ENCODE data around the gene DGKI.

- no peak for TF ChIP-seq SUZ12 (IDR thresholded peaks at IDR 0.05)
- no peak for TF ChIP-seq BHLHE40 (IDR thresholded peaks at IDR 0.05; ENCODE audit: borderline replicate concordance)
- TF ChIP-seq FOXM1 (IDR thresholded peaks at IDR 0.05; ENCODE audit: borderline replicate concordance) = no peak
- TF ChIP-seq FOXK2 (IDR thresholded peaks at IDR 0.05) = no peak
- no peak for TF ChIP-seq SP1 (IDR thresholded peaks at IDR 0.05)
- TF ChIP-seq L3MBTL2 (conservative IDR thresholded peaks at IDR 0.05) = no peak
- no peak for TF ChIP-seq PKNOX1 (IDR thresholded peaks at IDR 0.05)
- no peak for TF ChIP-seq CTBP1 (IDR thresholded peaks at IDR 0.05; ENCODE audit: borderline replicate concordance)
- TF ChIP-seq NFRKB (IDR thresholded peaks at IDR 0.05) = no peak
- TF ChIP-seq TARDBP (IDR thresholded peaks at IDR 0.05) = no peak
- no peak for TF ChIP-seq ELF4 (IDR thresholded peaks at IDR 0.05)
- TF ChIP-seq HDGF (IDR thresholded peaks at IDR 0.05; ENCODE audit: borderline replicate concordance) = no peak
- no peak for TF ChIP-seq ZNF384 (IDR thresholded peaks at IDR 0.05)
Observed at GRCh38 chr7:137751361-137752009, 95.3 kb downstream of the DGKI start.
